ENCODE measurements around the gene TAF5L. TPM values are rescaled to one million over a fixed set of nuclear protein-coding genes. Genes with fewer than 3 reads are reported as not detected.

The TAF5L gene
- total and polyA plus RNA-seq, 2 of the 13 experiments (the other 11 are each of a cell fraction or from before 2014, with no cell fraction given), result 10.8 to 18.2 TPM

DNA sequence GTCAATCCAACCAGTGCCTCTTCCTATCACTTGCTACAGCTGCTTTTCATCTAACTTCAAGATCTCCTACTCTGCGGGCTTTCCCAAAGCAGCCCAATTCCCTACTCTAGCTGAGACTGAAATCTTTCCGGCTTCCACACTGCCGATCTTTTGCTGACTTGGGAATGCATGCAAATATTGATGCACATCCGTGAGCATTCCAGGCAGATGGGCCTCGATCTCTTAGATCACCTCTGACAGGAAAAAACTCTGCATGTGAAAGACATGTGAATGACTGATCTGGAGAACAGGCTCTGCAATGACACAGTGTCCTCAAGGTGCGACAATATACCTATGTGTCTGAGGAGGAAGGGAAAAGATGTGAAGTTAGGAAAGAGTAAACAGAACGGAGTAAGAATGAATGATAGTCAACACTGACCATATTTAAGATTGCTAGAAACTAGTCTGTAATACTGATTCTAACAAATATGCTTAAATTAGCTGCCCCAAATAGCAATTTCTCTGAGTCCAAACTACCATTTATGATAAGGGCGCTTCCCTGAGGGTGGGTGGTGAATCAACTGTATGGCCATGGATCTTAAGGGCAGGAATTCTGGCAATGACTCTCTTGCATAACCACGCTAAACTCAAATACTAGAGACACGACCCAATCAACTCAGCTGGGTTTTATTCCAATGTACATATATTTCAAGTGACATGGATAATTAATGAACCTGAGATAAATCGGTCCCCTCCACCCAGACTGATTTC is 8.4 kb downstream of the TAF5L start:
- H4K20me1 ChIP-seq (ENCODE audit: insufficient read depth, low read length), result no peaks in the 10 kb centered on the region
- ChIA-PET POLR2A (no interaction called here), CTCF (ENCODE audit: low intra/inter-chr PET ratio, low total read pairs) (no interaction called here)
- no peak for ATAC-seq
- FAIRE-seq, result no peak
- DNase-seq (ENCODE audit: low spot score), result no peak
- peaks cover 2 to 9% of the 10 kb centered on the region in 2 experiments; a peak in 2 of 5 replicates for H3K36me3 ChIP-seq (replicated peaks in 1 of 2; ENCODE audit: control insufficient read depth in 1 of 2, insufficient read depth in 2 of 2, low read length in 2 of 2)
- no peaks in the 10 kb centered on the region for H3K27me3 ChIP-seq (ENCODE audit: control insufficient read depth in 1 of 2, insufficient read depth in 2 of 2, low read length in 2 of 2)
- peaks cover 57% of the 10 kb centered on the region for H3K79me2 ChIP-seq (ENCODE audit: insufficient read depth, low read length)
- no peak overlapping the region for H3K4me3 ChIP-seq (replicated peaks in 1 of 3; ENCODE audit: insufficient read depth in 1 of 3, low read depth in 2 of 3, low read length in 3 of 3)
- no peak overlapping the region for H2AFZ ChIP-seq (ENCODE audit: low read length)
- intact Hi-C loops (cut with micrococcal nuclease; ENCODE audit: unreplicated experiment) (no loop called here), in situ Hi-C loops (cut with HindIII; ENCODE audit: extremely low pct_ligation_motif_present, low pct_unique_long_range_greater_than_20kb) (no loop called here)
- WGBS (ENCODE audit: low lambda C conversion rate), result 94% methylated on average over 11 of the region's 11 CpGs
- H3K4me2 ChIP-seq (ENCODE audit: low read depth, low read length), result no peak overlapping the region
- H3K9me3 ChIP-seq (ENCODE audit: low read length), result no peaks in the 10 kb centered on the region
- no peak overlapping the region for H3K27ac ChIP-seq (ENCODE audit: extremely low read length, insufficient read depth, low read length)
- no peak overlapping the region for H3K9ac ChIP-seq (ENCODE audit: insufficient read depth, low read depth, low read length)
- peaks cover under 1% of the 10 kb centered on the region for H3K4me1 ChIP-seq (ENCODE audit: insufficient read depth, low read length)
- no TSS peak for BruUV-seq (replicated peaks)
- TF ChIP-seq RARA (CRISPR knock-in tag; IDR thresholded peaks at IDR 0.05) (no peak), SMAD1 (CRISPR knock-in tag; IDR thresholded peaks at IDR 0.05; ENCODE audit: borderline replicate concordance, low read depth) (no peak), FOSL1 (CRISPR knock-in tag; IDR thresholded peaks at IDR 0.05; ENCODE audit: borderline replicate concordance) (no peak), ZNF839 (CRISPR knock-in tag; IDR thresholded peaks at IDR 0.05; ENCODE audit: borderline replicate concordance) (no peak), MXD4 (CRISPR knock-in tag; IDR thresholded peaks at IDR 0.05) (no peak), FOSL2 (CRISPR knock-in tag; IDR thresholded peaks at IDR 0.05) (no peak), KDM1A (CRISPR knock-in tag; IDR thresholded peaks at IDR 0.05) (no peak), ZNF556 (CRISPR knock-in tag; IDR thresholded peaks at IDR 0.05; ENCODE audit: borderline replicate concordance) (no peak), REL (CRISPR knock-in tag; conservative IDR thresholded peaks at IDR 0.05) (no peak), SP4 (CRISPR knock-in tag; IDR thresholded peaks at IDR 0.05) (no peak), PRPF4 (IDR thresholded peaks at IDR 0.05; ENCODE audit: low read depth, low read length, poor library complexity, severe bottlenecking) (no peak), ZNF572 (CRISPR knock-in tag; IDR thresholded peaks at IDR 0.05) (no peak), STAT5B (CRISPR knock-in tag; IDR thresholded peaks at IDR 0.05) (no peak), PRMT3 (CRISPR knock-in tag; IDR thresholded peaks at IDR 0.05; ENCODE audit: borderline replicate concordance, low read depth) (no peak)
- TF ChIP-seq, protein P1, sequence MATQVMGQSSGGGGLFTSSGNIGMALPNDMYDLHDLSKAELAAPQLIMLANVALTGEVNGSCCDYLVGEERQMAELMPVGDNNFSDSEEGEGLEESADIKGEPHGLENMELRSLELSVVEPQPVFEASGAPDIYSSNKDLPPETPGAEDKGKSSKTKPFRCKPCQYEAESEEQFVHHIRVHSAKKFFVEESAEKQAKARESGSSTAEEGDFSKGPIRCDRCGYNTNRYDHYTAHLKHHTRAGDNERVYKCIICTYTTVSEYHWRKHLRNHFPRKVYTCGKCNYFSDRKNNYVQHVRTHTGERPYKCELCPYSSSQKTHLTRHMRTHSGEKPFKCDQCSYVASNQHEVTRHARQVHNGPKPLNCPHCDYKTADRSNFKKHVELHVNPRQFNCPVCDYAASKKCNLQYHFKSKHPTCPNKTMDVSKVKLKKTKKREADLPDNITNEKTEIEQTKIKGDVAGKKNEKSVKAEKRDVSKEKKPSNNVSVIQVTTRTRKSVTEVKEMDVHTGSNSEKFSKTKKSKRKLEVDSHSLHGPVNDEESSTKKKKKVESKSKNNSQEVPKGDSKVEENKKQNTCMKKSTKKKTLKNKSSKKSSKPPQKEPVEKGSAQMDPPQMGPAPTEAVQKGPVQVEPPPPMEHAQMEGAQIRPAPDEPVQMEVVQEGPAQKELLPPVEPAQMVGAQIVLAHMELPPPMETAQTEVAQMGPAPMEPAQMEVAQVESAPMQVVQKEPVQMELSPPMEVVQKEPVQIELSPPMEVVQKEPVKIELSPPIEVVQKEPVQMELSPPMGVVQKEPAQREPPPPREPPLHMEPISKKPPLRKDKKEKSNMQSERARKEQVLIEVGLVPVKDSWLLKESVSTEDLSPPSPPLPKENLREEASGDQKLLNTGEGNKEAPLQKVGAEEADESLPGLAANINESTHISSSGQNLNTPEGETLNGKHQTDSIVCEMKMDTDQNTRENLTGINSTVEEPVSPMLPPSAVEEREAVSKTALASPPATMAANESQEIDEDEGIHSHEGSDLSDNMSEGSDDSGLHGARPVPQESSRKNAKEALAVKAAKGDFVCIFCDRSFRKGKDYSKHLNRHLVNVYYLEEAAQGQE (IDR thresholded peaks at IDR 0.05; ENCODE audit: borderline replicate concordance in 1 of 2, low read depth in 1 of 2, low read length in 2 of 2), result no peak
- TF ChIP-seq, protein P2, sequence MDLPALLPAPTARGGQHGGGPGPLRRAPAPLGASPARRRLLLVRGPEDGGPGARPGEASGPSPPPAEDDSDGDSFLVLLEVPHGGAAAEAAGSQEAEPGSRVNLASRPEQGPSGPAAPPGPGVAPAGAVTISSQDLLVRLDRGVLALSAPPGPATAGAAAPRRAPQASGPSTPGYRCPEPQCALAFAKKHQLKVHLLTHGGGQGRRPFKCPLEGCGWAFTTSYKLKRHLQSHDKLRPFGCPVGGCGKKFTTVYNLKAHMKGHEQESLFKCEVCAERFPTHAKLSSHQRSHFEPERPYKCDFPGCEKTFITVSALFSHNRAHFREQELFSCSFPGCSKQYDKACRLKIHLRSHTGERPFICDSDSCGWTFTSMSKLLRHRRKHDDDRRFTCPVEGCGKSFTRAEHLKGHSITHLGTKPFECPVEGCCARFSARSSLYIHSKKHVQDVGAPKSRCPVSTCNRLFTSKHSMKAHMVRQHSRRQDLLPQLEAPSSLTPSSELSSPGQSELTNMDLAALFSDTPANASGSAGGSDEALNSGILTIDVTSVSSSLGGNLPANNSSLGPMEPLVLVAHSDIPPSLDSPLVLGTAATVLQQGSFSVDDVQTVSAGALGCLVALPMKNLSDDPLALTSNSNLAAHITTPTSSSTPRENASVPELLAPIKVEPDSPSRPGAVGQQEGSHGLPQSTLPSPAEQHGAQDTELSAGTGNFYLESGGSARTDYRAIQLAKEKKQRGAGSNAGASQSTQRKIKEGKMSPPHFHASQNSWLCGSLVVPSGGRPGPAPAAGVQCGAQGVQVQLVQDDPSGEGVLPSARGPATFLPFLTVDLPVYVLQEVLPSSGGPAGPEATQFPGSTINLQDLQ (CRISPR knock-in tag; IDR thresholded peaks at IDR 0.05), result no peak
- TF ChIP-seq, protein P3, sequence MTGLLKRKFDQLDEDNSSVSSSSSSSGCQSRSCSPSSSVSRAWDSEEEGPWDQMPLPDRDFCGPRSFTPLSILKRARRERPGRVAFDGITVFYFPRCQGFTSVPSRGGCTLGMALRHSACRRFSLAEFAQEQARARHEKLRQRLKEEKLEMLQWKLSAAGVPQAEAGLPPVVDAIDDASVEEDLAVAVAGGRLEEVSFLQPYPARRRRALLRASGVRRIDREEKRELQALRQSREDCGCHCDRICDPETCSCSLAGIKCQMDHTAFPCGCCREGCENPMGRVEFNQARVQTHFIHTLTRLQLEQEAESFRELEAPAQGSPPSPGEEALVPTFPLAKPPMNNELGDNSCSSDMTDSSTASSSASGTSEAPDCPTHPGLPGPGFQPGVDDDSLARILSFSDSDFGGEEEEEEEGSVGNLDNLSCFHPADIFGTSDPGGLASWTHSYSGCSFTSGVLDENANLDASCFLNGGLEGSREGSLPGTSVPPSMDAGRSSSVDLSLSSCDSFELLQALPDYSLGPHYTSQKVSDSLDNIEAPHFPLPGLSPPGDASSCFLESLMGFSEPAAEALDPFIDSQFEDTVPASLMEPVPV (CRISPR knock-in tag; IDR thresholded peaks at IDR 0.05), result no peak
